Transverse colon (tissue), 4 donors: ENCODE results near the gene SLC35F4.
"Not testable (repeated sequence)": the region's sequence is repeated elsewhere in the genome, so short reads cannot be mapped to it uniquely, and the experiment has no call there.

Experiments
- EP300 ChIP-seq: sonication (generic); formaldehyde crosslinking; IDR thresholded peaks from one replicate; pipeline ENCODE4 v1.6.1; 2017; ENCODE audit warnings: antibody characterized with exemption, low read depth
- POLR2A ChIP-seq: fragments of 450-650 bp; IDR thresholded peaks from one replicate; pipeline ENCODE4 v1.6.1; 2016; ENCODE audit warnings: antibody characterized with exemption, mild to moderate bottlenecking, moderate library complexity
- POLR2AphosphoS5 ChIP-seq, 3 donors: sonication (generic); formaldehyde crosslinking; IDR thresholded peaks; one replicate each; pipeline ENCODE4 v1.6.1; 2016; ENCODE audit warnings: antibody characterized with exemption in 3 of 3
- TF ChIP-seq, protein P1 (sequence below), 5 experiments: fragments of 200-600 bp in 3 of 5; fragments of 450-650 bp in 2 of 5; sonication (generic) in 3 of 5; IDR thresholded peaks; 1 replicate in 2 of 5; 2 replicates in 3 of 5; pipeline ENCODE4 v1.5.1; 2016 to 2017; ENCODE audit warnings: antibody characterized with exemption in 5 of 5, inconsistent platforms in 3 of 5, mild to moderate bottlenecking in 2 of 5, moderate library complexity in 1 of 5

DNA sequence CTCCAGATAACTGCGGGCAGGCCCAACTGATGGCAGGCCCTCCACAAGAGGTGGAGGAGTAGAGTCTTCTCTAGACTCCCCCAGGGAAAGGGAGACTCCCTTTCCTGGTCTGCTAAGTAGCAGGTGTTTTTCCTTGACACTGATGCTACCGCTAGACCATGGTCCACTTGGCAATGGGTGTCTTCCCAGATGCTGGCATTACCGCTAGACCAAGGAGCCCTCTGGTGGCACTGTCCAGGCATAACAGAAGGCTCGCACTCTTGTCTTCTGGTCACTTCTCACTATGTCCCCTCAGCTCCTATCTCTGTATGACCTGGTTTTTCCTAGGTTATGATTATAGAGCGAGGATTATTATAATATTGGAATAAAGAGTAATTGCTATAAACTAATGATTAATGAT is 156.8 kb downstream of the SLC35F4 start:
- not testable (repeated sequence) for TF ChIP-seq POLR2A; EP300; POLR2AphosphoS5 (IDR thresholded peaks at IDR 0.05)
- TF ChIP-seq, protein P1, sequence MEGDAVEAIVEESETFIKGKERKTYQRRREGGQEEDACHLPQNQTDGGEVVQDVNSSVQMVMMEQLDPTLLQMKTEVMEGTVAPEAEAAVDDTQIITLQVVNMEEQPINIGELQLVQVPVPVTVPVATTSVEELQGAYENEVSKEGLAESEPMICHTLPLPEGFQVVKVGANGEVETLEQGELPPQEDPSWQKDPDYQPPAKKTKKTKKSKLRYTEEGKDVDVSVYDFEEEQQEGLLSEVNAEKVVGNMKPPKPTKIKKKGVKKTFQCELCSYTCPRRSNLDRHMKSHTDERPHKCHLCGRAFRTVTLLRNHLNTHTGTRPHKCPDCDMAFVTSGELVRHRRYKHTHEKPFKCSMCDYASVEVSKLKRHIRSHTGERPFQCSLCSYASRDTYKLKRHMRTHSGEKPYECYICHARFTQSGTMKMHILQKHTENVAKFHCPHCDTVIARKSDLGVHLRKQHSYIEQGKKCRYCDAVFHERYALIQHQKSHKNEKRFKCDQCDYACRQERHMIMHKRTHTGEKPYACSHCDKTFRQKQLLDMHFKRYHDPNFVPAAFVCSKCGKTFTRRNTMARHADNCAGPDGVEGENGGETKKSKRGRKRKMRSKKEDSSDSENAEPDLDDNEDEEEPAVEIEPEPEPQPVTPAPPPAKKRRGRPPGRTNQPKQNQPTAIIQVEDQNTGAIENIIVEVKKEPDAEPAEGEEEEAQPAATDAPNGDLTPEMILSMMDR (IDR thresholded peaks at IDR 0.05): not testable (repeated sequence)
